Activated CD4-positive, alpha-beta T cell treated with anti-CD3 and anti-CD28 coated beads, Interleukin-2, amount 50 U/mL, for 1 hour (primary cell): ENCODE results near the gene EEF1E1.

Experiments used
- DNase-seq: peaks from one replicate; pipeline ENCODE4 v3.0.0-alpha.2; 2020

Gene EEF1E1

GRCh38 chr6:8102122-8102958 lies at the start of gene EEF1E1:
Gene EEF1E1, minus strand, starts transcription at chr6:8102548. Its CDS starts 27 bp downstream, at chr6:8102521.
- peak; percentile 99 for DNase-seq

DNA sequence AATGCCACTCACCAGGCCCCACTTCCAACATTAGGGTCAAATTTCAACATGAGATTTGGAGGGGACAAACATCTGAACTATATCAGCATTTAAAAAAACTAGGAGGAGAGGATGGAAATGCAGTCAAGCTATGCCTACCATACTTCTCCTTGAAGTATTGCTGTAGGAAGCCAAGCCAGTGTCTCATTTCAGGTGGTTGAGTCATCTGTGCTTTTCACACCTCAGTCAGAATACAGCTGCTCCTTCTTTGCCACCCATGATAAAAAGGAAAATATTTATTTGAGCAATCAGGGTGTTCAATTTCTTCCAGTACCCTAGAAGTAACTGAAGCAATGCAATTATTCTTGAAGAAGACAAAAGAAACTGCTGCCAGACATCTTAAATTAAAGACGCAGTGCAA lies 47.0 kb upstream of the EEF1E1 start:
- DNase-seq, result no peak

DNA sequence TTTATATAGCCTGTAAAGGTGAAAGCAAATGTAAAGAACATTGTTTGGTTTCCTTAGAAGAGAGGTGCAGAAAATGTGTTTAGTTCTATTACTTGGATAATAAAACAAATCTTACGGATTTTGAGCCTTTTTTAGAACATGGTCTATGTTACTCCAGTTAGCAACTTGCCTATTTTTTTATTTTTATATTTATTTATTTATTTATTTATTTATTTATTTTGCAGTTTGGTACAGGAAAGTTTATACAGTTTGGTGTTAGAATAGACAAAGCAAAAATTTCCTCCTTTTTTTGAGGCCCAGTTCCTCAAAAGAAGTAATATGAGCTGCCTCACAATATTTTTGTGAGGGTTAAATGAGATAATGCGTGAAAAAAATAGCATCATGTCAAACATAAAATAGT lies 41.6 kb upstream of the EEF1E1 start:
- no peak for DNase-seq

GRCh38 chr6:8139451-8139850 lies 37.1 kb upstream of the EEF1E1 start:
- no peak for DNase-seq

DNA sequence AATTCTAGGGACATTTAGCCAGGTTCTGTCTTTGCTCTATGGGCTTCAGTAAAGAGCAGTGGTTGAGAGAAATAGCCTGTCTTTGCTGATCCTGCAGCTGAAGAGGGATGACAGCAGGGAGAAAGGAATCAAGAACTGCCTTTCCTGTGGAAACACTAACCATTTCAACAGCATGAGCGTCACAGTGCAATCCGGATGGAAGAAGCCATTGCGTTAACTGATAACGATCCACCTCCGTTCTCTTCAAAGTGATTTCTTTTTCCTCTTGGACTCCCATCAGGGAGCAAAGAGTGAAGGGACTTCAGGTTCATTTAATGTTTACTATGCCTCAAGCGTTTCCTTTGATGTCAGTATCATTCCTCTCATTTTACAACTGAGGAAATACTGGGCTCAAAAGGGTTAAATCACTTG lies 35.2 kb upstream of the EEF1E1 start:
- DNase-seq, result no peak

DNA sequence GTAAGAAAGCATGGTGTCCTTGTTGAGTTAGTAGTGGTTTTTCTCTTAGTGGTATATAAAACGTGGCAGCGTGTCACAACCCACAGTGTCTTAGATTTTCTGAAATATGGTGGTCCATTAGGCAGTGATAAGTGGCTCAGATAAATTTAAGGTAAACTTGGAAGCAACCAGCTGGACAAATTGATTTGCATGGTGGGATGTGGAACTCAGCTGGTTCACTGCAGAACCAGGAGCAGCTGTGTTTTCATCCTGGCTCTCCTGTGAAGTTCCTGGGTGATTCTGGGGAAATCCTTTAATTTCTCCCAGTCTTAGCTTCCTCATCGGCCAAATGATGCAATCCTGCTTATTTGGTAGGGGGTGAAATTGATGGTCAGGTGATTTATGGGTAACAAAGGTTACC lies 32.9 kb upstream of the EEF1E1 start:
- DNase-seq, result no peak

DNA sequence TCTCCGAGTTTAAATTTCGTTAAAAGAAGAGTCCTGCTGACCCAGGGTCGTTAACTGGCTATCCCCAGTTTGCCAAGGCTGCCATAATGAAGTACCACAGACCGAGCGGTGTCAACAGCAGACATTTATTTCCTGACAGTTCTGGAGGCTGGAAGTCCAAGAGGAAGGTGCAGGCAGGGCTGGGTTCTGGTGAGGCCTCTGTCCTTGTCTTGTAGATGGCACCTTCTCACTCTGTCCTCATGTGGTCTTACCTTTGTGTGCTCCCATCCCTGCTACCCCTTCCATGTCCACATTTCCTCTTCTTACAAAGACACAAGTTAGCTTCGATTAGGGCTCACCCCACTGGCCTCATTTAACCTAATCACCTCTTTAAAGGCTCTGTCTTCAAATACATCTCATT lies 29.8 kb upstream of the EEF1E1 start:
- no peak for DNase-seq

DNA sequence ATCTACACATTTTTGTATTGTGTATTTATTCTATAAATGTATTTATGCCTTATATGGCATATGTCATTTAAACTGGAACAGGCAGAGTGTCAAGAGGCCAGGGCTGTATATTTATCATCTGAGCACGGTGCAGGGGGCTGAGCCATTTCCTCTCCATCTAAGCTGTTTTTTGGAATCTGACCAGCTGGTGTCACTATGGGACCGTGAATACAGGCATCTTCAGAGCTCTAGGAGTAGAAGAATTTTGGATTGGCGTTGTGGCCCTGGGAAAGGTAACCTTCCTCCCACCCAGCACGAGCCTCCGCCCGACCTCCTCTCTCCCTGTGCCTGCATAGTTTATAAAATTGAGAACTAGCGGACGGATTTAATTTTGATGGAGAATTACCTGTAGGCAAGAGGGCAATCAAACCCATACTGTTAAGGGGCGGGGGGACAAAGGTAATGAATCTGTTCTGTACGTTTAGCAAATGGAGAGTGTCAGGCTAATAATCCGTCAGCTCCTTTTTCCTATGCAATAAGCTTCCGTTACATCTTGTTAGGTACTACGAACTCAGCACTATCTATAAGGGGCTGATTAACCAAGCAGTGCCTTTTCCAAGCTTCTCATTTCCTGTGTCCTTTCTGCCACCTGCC lies 29.0 kb upstream of the EEF1E1 start:
- DNase-seq, result peak; percentile 11

DNA sequence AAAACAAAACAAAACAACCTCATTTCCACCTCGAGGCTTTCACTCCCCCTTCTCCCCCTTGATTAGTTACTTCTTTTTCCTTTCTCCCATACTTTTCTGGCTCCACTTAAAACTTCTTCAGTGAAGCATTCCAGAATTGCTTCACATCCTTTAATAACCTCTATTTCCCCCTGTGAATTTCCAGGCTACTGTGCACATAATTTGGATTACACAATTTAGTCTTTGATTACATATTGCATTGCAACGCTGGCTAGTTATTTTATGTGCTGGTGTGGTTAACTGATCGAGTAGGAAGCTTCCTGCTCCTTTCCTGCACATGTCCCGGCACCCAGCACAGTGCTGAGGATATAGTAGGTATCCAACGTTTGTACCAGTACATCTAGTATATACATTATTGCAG lies 28.1 kb upstream of the EEF1E1 start:
- no peak for DNase-seq

- DNase-seq, result no peak
Observed at GRCh38 chr6:8123236-8123635, 20.9 kb upstream of the EEF1E1 start.

GRCh38 chr6:8114956-8115355 lies 12.6 kb upstream of the EEF1E1 start:
- DNase-seq, result no peak

GRCh38 chr6:8113131-8113654 lies 10.8 kb upstream of the EEF1E1 start:
- DNase-seq, result no peak

- no peak for DNase-seq
Observed at GRCh38 chr6:8110725-8111124, 8.4 kb upstream of the EEF1E1 start.

DNA sequence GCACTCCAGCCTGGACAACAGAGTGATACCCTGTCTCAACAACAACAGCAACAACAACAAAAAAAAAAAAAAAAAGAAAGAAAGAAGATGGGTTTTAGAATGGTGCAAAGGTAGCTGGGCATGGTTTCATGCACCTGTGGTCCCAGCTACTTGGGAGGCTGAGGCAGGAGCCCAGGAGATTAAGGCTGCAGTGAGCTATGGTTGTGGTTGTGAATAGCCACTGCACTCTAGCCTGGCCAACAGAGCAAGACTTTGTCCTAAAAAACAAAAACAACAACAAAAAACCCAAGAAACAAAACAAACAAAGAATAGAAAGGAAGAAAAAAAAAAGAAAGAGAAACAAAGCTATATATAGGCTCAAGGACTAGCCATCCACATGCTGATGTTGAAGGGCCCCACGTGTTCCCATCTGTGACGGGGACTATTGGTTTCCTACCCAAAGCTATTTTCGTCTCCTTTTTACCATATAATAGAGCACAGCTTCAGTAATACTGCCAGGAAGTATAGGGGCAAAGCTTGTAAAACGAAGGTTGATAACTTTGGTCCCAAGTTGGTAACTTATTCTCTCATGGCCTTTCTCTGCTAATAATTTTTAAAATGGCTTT lies 7.9 kb upstream of the EEF1E1 start:
- DNase-seq, result no peak

DNA sequence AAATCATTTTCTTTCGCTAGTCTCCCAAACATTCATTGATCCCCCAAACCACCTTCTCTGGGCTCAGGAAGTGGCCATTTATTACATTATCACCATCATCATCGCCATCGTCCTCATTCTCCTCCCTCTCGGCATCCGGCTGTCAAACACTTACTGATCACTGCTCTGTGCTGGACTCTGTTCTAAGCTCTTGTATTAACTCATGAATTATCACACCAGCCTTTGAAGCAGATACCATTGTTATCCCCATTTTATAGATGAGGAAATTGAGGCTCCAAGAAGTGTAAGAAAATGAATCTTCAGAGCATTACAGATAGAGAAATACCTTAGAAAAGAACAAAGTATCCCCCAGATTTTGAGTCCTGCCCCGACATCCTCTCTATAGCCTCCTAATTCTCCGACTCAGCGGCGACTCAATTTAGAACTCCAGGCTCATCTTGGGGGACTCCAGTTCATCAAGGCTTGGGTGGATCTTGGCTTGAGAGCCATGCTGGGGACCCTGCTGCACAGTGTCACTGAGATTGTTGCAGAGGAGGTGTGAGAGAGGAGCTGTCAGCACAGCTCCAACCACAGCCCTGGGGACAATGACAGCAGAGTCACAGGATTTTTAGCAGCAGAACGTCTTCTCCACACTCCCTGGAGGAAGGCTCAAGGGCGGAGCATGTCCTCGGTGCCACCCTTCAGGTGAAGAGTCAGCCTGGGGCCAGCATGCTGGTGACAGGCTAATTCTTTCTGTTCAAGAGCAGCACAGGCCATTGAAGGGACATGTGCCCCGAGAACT lies 6.6 kb upstream of the EEF1E1 start:
- DNase-seq, result no peak

DNA sequence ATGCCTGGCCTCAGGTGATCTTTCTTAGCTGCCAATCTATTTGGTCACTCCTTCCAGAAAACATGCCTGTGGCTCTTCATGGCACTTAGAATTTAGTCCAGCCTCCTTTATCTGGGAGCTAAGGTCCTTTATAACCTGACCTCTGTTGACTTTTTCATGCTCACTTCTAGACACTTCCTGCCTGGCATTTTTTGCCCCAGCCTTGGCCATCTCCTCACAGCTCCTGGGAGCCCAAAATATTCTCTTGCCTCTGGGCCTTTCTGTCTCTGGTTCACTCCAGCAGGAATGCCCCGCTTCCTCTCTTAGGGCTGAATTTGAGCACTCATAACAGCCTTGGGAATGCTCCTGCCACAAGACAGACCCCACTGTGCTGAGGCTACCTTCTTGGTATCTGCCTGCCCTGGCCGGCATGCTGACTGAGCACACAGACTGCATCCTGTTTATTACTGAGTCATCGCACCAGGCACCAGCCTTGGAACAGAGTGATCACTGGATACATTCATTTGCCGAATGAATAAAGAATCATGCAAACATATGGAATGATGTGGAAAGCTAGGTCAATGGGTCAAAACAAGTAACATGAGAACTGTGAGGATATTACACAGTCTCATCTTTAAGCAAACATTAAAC lies 5.8 kb upstream of the EEF1E1 start:
- DNase-seq, result no peak

DNA sequence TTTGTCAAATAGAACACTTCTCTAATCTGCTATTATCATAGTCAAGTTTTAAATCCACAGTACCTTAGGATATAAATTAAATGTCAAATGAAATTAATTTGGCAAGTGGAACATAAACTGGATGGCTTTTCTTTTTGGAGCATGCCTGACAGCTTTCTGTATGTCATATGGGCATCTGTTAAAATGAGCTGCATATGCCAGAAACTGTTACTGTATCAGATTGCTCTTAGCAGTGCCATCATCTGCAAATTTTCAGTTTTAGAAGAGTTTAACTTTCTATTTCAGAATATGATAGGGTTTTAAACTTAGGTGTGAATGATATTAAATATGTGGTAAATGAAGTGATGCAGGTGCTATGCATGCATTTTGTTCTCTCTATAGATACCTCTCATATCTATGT lies 3.4 kb upstream of the EEF1E1 start:
- DNase-seq, result no peak

DNA sequence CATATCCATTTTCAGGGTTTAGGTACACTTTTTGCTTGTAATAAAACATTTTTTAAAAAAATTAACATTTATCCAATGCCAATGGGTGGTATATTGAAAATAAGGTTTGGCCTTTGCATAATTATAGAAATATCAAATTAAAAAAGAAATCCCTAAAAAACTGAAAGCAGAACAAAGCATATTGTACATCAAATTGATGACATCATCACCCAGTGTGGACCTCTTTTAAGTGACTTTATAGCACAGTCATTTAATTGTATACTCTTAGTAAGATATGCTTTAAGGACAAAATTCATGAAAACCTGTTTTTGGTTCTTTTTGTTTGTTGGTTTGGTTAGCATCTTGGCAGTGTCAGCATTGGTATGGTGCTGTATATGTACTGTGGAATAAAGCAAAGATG lies 1.4 kb upstream of the EEF1E1 start:
- DNase-seq, result no peak

- DNase-seq, result no peak
Observed at GRCh38 chr6:8100159-8100854, 2.0 kb downstream of the EEF1E1 start.

GRCh38 chr6:8090650-8091049 lies 11.7 kb downstream of the EEF1E1 start:
- no peak for DNase-seq

- DNase-seq, result no peak
Observed at GRCh38 chr6:8088886-8089285, 13.5 kb downstream of the EEF1E1 start.
